HG03460 (cell line): ENCODE measurements around the gene TNXB.

Experiments
- ATAC-seq: cut with Tn5 transposase; IDR thresholded peaks from one replicate; pipeline ENCODE4 v1.9.1; 2021; ENCODE audit not compliant: unreplicated experiment

The TNXB gene

DNA sequence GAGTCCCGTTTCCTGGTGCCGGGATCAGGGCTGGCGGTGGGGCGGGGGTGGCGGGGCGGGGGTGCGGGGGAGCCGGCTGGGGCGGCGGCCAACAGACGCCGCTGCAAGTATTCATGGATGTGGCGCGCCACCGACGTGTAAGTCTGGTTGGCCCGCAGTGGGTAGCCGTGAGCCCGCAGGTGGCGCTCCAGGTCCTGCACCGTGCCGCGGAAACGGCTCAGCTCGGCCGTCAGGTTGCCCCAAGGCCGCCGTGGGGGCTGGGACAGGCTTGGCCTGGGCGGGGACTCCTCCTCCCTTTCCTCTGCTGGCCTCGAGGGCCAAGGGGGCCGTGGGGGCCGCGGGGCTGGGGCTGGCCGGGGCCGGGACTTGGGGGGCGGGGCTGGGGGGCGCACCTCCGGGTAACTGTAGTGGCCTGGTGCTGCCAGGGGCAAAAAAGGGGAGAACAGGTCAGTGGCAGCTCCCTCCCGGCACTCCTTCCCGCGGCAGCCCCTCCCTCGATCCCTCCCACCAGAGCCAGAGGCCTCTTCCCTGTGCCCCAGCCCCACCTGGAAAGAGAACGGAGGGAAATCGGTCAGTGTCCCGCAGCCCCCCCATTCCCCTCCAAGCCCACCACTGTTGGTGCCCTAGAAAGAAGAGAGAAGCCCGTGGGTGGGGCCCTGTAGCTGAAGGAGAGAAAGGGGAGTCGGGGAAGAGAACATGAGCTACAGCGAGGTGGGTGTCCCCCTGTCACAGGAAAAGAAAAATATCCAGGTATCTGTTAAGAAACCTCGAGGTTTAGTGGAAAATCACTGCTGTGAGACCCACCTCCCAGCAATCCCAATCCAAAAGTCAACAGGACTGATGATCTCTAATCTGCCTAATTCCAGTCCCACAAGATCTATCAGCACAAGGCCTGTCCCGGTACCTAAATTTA, 21.3 kb downstream of the TNXB start:
- ATAC-seq = no peak

DNA sequence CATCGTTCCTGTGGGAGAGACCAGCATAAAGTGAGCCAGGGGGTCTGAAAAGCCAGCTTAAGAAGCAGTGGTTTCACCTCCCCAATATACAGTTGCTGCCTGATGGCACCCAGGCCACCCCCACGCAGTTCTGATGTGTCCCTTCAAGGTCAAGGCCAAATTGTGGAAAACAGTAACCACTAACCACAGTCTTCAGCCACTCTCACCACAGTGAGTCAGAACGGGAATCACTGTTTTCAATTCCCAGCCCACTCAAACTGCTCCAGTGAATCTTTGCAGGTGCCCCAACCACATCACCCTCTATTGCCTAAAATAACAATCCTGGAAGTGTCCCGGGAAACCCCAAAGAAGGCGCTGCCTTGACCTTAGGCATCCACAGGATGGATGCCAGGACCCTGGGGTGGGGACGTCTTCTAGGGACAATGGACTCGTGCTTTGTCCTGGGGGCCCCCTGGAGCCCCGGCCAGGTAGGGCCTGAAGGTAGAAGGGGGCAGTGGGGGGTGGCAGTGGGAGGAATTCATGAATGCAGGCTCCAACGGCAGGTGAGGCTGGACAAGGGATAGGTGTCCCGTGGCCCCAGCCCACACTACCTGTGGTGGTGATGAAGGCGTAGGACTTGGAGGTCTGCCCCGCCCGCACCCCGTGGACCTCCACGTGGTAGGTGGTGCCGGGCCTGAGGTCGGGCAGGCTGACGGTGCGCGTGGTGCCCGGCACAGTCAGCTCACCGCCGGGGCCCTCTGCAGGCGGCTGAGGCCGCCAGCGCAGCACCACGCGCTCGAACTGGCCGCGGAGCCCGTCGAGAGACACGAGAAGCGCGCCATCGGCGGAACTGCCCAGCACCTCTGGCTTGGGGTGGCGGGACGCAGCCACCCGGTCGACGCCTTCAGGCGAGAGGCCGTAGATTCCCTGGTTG, 22.2 kb downstream of the TNXB start:
- no peak for ATAC-seq

DNA sequence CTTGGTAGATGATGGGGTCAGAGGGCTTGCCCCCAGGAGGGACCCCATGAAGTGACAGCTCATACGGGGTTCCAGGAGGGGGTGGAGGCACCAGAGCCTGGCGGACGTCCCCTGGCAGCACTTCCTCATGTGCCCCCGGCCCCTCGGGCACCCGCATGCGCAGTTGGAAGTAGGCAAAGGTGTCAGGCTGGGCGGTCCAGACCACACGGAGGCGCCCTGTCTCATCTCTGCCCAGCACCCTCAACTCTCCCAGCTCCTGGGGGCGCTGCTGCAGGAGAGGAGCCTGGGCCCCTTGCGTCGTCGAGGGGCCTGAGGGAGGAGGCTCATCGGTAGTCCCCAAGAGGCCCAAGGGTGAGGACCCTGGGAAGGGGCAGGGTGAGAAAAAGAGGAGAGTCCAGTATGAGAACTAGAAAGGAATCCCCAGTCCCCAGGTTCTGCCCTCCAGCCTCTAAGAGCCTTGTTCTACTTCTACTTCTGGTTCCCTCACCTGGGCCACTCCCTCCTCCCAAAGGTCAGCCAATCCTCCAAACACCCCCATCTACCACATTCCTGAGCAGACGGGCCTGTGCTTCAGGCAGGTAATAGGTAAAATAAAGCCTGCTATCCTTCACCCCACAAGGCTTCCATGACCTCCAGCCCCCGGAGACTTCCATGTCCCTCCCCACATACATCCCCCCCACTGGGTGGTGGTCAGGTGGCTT, 23.2 kb downstream of the TNXB start:
- no peak for ATAC-seq

DNA sequence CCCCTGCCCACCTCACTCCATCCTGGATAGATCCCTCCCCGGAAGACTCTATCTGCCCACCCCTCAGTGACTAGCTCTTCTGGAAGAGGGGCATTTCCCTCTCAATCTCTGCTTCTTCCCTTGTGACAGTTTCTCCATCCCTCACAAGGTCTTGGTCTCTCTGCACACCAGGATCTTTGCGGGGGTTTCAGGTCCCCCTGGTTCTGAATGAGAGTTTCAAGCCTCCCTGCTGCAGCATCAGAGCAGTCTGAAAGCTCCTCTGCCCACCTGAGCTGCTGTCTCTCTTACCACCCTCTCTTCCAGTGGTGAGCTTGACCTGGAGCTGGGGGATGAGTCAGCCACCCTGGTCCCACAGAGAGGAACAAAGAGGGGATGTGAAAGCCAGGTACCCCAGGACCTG, 24.4 kb downstream of the TNXB start:
- no peak for ATAC-seq

DNA sequence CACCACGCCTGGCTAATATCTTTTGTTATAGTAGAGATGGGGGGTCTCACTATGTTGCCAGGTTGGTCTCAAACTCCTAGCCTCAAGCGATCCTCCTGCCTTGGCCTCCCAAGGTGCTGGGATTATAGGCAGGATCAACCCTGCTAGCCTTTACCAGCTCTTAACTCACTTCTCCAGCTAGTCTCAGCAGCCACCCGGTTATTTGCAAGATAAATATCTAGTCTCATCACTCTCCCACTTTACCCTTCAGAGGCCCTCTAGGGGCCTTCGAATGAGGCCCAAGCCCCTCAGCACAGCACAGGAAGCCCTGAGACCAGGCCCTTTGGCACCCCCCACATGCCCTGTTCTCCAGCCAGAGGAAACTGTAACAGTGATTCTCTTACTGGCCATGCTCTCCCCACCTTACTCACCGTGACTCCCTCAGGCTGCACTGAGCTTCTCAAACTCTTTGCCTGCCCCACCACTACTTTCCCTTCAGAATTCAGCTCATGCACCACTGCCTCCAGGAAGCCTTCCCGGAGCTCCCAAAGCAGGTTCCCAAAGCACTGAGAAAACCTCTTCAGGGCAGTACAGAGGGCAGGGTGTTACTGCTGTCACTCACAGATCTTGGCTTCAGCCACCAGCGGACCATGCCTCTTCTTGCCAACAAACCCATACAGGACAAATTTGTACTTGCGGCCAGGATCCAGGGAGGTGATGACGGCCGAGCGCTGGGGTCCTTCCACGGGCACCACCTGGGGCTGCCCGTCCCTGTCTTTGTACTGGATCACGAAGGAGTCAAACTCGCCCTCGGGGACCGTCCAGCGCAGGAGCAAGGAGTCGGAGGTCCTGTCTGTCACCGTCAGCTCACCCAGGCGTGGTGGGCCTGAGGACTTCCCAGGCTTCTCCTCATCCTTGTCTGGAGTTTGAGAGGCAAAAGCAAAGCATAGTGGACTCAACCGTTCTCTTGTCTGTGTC, 25.0 kb downstream of the TNXB start:
- no peak for ATAC-seq

DNA sequence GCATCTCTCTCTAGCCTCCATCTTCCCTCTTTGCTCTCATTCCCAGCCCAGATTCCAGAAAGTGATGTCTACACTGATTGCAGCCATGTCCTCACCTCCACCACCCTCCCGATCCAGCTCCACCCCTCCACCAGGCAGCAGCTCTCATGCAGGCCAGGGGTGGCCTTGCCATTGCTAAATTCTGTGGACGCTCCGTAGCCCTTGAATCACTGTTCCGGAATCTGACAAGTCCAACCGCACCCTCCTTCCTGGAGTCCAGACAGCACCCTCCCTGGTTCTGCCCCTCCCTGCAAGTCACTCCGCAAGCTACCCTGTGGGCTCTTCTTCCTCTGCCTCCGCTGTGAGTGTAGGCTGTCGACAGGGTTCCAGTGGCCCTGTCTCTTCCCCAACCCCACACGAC, 26.2 kb downstream of the TNXB start:
- no peak for ATAC-seq

DNA sequence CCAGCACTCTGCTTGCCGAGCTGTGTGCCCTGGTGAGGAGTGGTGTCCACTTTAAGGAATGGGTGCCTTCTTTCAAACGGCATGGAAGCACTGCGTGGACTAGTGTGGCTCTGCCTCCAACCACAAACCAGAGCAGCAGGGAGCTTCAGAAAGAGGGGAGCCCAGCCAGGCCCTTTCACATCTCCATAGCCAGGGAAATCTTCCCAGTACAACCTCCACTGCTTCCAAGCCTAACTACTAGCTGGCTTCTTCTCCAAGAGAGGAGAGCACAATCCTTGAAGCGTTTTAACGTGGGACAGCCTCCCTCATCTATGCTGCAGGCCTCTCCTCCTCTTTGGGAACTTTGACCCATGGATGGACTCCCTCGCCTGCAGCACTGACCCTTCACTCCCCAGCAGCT, 26.7 kb downstream of the TNXB start:
- no peak for ATAC-seq

DNA sequence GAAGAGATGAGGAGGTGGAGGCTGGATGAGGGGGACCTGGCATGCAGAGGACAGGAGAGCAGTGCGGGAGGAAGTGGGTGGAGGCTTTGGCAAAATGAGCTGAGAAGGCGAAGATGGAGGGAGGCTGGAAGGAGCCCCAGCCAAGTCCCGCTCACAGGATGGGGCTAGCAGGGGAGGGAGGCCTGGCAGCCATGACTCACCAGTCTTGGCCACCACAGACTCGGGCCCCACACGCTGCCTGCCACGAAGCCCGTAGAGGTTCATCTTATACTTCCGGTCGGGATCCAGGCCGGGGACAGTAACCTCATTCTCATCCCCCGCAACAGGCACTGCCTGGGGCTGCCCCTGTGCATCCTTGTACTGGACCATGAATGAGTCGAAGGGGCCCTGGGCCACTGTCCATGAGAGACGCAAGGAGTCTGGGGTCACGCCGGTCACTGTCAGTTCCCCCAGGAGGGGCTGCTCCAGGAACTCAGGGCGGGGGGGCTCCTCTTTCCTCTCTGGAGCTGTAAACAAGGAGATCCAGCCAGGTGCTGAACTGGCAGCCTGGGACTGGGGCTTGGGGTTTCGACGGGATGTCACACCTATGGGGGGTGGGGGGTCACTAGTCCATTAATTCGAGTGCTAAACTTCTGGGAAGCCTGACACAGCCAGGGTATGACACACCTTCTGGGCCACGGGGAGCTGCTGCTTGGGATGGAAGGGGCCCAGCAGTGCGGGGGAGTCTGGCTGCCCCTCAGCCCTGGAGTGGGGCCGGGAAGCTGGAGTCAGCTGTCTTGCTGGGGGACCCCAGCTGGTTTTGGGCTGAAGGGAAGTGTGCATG, 27.8 kb downstream of the TNXB start:
- ATAC-seq = no peak

DNA sequence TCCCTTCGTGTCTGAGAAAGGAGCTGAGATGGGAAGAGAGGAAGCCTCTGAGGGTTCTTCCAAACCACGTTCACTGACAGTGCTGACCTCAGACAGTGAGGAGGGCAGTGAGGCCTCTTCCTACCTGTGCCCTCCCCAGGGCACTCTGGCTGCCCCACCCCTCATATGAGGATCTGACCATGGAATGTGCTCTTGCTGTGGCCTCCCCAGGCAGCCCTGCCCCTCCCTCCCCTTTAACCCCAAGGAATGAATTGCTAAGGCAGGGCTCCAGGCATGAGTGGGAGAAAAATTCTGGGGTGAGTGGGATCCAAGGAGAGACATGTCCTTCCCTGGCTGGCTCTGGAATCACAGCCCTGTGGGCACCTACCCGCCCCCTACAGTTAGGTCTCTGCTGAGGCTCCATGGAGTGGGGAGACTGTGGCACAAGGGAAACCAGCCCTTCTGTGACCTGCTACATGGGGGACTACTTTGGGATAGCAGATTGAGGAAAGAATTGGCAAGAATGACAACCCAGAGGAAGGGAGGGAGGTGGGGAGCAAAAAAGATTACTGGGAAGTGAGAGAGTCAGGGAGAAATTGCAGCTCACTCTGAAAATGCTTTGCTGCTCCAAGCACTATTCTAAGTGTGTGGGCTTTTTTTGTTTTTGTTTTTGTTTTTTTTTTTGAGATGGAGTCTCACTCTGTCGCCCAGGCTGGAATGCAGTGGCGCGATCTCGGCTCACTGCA, 29.4 kb downstream of the TNXB start:
- no peak for ATAC-seq

DNA sequence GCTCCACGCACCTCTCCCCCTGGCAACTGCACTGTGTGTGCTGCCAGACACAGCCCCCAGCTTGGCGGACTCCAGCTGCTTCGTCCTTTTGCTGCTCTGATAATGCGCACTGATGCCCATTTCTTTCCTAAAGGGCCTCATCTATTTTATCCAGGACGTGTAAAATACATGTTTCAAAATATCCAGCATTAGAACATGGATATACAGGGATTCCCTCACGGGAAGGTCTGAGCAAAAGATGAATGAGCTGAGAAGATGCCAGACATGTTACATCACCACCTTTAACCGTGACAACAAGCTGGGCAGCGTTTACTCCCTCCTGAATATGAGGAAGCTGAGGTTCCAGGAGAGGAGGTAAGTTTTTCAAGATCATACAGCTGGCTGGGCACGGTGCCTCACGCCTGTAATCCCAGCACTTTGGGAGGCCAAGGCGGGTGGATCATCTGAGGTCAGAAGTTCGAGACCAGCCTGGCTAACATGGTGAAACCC, 32.8 kb downstream of the TNXB start:
- ATAC-seq = no peak

DNA sequence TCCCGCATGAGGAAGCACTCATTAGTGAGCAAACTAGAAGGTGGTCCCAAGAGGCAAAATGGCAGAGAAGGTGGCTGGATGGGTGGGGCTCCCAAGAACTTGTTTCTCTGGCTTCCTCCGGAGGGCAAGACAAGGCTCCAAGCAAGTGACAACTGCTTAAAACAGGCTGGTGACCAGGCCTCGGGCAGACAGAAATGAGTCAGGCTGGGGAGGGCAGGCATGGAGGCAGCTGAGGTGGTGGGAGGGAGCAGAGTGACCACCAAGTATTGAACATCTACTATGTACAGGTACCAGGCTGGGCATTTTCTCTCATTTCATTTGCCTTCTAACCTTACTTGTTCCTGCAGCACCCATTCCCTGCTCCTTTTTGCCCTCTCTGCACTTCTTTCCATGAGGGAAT, 33.4 kb downstream of the TNXB start:
- no peak for ATAC-seq

DNA sequence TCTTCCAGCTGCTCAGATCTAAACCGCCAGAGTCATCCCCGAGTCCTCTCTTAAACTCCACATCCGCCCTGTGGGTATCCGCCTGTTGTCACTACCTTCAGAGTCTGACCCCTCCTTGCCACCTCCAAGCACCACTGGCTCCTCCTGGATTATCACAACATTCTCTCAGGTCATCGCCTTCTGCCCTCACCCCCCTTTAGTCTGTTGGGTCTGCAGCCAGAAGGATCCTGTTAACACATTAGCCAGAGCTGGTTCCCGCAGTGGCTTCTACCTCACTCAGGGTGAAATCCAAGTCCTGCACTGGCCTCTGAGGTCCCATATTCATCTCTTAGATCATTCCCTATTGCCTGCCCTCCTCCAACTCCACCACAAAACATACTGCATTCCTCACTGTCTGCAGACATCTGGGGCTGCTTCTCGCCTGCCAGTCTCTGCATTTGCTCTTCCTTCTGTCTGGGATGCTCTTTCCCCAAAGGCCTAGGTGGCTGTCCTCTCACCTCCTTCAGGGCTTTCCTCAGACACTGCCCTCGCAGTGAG, 34.1 kb downstream of the TNXB start:
- ATAC-seq = no peak

DNA sequence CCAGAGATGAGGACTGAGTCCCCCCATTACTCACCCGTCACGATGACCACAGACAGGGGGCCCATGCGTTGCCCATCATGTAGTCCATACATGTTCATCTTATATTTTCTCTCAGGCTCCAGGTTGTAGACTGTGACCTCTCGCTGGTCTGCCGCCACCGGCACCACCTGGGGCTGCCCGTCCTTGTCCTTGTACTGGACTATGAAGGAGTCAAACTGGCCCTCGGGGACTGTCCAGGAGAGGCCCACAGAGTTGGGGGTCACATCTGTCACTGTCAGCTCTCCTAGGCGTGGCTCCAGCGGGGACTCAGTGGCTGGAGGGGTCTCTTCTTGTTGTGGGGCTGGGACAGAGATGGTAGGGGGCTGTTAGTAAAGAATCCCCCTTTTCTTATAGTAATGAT, 35.5 kb downstream of the TNXB start:
- ATAC-seq = no peak

DNA sequence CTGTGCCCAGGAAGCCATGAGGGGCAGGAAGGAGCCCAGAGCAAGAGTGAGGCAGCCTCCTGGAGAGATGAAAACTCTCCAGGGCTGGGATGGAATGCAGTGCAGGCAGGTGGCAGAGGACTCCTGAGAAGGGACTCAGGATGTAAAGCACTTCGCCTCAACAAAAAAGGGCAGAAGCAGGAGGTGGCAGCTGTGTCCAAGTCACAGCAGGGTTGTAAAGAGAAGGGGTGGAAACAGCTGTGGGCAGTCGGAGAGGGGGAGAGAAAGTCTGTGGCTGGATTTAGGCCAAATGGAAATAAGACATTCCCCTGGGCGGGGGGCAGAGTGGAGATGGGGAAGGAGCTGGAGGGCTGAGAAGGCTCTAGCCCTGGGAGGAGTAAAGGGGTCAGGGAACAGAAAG, 36.0 kb downstream of the TNXB start:
- no peak for ATAC-seq

DNA sequence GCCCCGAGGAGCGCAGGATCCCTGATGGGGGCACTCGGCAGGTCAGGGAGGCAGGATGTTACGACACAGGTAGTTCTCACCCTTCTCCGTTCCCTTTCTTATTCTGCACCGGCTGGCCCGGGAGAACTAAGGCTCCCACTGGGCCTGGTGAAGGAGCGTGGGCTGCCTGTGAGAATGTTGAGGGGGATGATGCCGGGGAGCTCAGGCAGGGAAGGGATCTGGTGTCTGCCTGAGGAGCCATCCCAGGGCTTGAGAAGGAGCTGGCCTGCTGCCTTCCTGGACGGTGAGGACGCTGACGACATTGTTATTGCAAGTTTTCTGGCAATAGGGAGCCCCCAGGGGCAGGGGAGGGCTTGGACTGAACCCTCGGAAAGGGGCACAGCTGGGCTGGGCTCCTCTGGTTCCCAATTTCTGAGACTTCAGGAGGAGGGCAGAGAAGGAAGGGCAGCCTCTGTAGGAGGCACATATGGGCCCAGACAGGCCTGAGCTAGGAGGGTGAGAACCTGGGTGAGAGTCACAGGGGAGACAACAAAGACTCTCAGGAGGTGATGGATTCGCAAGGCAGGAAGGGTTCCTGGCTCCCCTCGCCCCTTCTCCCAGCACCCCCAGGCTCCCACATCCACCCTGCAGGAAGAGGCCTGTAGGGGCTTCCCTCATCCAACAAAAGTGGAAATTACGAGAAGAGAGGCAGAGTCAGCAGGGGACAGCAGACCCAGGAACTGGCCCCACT, 38.2 kb downstream of the TNXB start:
- no peak for ATAC-seq

DNA sequence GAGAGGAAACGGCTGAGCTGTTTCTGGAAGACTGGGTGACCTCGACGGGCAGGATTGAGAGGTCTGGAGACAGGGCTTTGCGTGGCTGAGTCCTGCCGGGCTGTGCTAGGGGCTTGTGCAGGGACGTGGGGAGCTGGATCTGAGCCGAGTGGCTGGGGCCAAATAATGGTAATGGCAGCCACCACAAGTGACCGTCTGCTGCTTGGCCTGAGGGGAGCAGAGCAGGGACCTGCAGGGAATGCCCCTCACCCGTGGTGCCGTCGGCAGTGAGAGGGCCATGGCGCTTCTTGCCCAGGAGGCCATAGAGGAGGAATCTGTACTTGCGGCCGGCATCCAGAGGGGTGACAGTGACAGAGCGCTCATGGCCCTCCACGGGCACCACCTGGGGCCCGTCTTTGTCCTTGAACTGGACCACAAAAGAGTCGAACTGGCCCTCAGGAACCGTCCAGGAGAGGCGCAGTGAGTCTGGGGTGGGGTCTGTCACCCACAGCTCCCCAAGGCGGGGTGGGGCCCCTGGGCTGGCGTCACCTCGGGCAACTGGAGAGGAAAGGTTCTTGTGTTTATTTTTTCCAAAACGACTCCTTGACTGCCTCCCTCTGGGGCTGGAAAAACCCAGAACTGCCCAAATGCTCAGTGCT, 39.1 kb downstream of the TNXB start:
- no peak for ATAC-seq

DNA sequence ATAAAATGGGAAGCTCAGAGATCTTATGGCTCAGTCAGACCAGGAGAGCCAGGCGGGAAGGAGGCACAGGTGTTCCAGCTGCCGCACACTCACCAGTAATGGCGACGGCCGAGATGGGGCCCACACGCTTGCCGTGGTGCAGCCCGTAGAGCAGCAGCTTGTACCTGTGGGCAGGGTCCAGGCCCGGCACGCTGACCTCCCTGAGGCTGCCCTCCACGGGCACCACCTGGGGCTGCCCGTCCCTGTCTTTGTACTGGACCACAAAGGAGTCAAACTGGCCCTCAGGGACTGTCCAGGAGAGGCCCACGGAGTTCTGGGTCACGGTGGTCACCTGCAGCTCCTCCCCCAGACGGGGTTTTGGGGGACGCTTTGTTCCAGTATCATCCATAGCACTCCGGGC, 39.7 kb downstream of the TNXB start:
- no peak for ATAC-seq
